Measurements from ENCODE around the gene ITGA1. TPM values are rescaled to one million over a fixed set of nuclear protein-coding genes. Genes with fewer than 3 reads are reported as not detected.
"Not testable (repeated sequence)": the region's sequence is repeated elsewhere in the genome, so short reads cannot be mapped to it uniquely, and the experiment has no call there.

Gene ITGA1
- total RNA-seq, 3 donors from 2014 or later: 26.2 to 49.2 (median 36.6) TPM

DNA sequence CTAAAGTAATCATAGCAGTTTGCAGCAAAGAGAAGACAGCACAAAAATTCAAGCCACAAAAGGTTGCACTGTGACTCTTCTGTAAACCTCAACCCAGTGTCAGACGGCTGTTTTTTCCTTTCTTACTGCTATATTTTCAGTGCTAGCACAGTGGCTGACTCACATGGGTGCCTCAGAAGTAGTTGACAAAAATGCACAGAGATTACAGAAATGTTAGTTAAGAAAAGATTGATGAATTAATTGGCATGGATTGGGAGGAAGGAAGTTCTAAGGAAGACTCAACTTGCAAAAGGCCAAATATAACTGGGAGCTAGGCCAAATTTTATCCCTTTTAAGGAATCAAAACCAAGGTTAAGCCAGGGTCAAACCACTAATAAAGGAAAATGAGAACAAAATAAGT, 43.7 kb upstream of the ITGA1 start:
- no peaks in the 10 kb centered on the region for H3K4me1 ChIP-seq
- intact Hi-C loops (cut with DNase I; ENCODE audit: low total_unique reads): no loop called here
- no peak for DNase-seq (ENCODE audit: low spot score in 2 of 2)
- no peak overlapping the region for H3K4me3 ChIP-seq
- H3K9me3 ChIP-seq: no peaks in the 10 kb centered on the region
- H3K27me3 ChIP-seq: no peaks in the 10 kb centered on the region
- no peak for TF ChIP-seq POLR2A (IDR thresholded peaks at IDR 0.05)
- no peak for TF ChIP-seq POLR2AphosphoS5 (IDR thresholded peaks at IDR 0.05)
- no peak overlapping the region for H3K27ac ChIP-seq
- H3K36me3 ChIP-seq: no peaks in the 10 kb centered on the region

DNA sequence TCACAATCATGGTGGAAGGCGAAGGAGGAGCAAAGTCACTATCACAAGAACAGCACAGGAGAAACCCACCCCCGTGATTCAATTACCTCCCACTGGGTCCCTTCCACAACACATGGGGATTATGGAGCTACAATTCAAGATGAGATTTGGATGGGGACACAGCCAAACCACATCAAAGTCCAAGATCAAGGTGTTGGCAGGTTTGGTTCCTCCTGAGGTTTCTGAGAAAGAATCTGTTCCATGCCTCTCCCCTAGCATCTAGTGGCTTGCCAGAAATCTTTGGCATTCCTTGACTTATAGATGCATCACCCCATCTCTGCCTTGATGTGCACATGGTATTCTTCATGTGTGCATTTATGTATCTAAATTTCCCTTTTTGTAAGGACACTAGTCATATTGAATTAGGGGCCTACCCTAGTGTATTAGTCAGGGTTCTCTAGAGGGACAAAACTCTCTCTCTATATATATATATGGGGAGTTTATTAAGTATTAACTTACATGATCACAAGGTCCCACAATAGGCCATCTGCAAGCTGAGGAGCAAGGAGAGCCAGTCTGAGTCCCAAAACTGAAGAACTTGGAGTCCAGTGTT, 42.8 kb upstream of the ITGA1 start:
- H3K27me3 ChIP-seq; DNase-seq (ENCODE audit: low spot score in 2 of 2); intact Hi-C loops (cut with DNase I; ENCODE audit: low total_unique reads); H3K4me1 ChIP-seq; H3K36me3 ChIP-seq; H3K4me3 ChIP-seq; H3K9me3 ChIP-seq; H3K27ac ChIP-seq: not testable (repeated sequence)

DNA sequence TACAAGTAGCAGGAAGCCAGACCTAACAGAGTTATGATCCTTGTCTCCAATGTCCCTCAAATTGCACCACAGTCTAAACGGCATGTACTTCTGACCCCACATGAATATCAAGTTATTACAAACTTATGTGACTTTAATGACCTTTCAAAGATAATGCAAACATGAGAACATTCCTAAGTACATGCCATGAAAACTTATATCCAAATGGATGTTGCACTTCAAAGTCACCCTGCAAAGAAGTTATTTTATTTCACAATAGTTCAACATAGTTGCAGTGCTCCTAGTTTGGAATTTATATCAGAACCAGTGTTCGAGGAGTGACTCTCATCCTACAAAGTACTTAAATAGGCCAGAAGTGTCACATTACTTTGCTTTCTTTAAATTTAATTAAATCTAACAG, 41.2 kb upstream of the ITGA1 start:
- intact Hi-C loops (cut with DNase I; ENCODE audit: low total_unique reads): no loop called here
- Histone ChIP-seq H3K27me3 (no peaks in the 10 kb centered on the region), H3K27ac (no peak overlapping the region), H3K9me3 (no peaks in the 10 kb centered on the region), H3K4me3 (no peak overlapping the region), H3K36me3 (no peaks in the 10 kb centered on the region), H3K4me1 (no peaks in the 10 kb centered on the region)
- DNase-seq (ENCODE audit: low spot score in 2 of 2): no peak
- no peak for TF ChIP-seq POLR2AphosphoS5 (IDR thresholded peaks at IDR 0.05)
- no peak for TF ChIP-seq POLR2A (IDR thresholded peaks at IDR 0.05)
- TF ChIP-seq, protein P1, sequence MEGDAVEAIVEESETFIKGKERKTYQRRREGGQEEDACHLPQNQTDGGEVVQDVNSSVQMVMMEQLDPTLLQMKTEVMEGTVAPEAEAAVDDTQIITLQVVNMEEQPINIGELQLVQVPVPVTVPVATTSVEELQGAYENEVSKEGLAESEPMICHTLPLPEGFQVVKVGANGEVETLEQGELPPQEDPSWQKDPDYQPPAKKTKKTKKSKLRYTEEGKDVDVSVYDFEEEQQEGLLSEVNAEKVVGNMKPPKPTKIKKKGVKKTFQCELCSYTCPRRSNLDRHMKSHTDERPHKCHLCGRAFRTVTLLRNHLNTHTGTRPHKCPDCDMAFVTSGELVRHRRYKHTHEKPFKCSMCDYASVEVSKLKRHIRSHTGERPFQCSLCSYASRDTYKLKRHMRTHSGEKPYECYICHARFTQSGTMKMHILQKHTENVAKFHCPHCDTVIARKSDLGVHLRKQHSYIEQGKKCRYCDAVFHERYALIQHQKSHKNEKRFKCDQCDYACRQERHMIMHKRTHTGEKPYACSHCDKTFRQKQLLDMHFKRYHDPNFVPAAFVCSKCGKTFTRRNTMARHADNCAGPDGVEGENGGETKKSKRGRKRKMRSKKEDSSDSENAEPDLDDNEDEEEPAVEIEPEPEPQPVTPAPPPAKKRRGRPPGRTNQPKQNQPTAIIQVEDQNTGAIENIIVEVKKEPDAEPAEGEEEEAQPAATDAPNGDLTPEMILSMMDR (IDR thresholded peaks at IDR 0.05): no peak

DNA sequence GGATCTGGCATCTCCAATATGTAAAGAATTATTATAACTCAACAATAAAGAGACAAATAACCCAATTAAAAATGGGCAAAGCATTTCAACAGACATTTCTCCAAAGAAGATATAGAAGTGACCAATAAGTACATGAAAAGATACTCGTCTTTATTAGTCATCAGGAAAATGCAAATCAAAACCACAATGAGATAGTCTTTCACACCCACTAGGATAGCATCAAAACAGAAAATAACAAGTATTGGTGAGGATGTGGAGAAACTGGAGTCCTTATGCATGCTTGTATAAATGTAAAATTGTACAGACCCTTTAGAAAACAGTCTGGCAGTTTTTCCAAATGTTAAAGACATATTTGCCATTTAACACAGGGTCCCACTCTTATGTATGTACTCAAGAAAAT, 39.1 kb upstream of the ITGA1 start:
- Histone ChIP-seq H3K9me3 (no peaks in the 10 kb centered on the region), H3K27ac (no peak overlapping the region), H3K4me3 (no peak overlapping the region), H3K27me3 (no peaks in the 10 kb centered on the region), H3K36me3 (no peaks in the 10 kb centered on the region), H3K4me1 (no peaks in the 10 kb centered on the region)
- no peak for DNase-seq (ENCODE audit: low spot score in 2 of 2)
- TF ChIP-seq, protein P1 (IDR thresholded peaks at IDR 0.05): no peak
- TF ChIP-seq POLR2AphosphoS5 (IDR thresholded peaks at IDR 0.05): no peak
- TF ChIP-seq POLR2A (IDR thresholded peaks at IDR 0.05): no peak
- intact Hi-C loops (cut with DNase I; ENCODE audit: low total_unique reads): no loop called here

DNA sequence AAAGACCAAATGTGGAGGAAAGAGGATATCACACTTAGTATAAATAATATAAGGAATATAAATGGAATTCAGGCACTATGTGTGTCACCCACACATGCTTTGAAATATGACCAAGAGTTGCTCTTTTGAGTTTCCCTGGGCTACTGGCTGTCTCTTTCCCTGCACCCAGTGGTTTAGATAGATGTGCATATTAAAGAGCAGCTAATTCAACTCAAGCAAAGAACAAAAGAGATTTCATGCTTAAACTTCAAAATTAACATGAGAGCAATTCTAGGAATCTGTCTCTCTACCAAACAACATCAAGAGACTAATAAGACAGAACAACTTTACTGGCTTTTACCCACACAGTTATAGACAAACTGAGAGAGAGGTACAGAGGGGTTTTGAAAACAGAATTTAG, 38.0 kb upstream of the ITGA1 start:
- no peak overlapping the region for H3K27ac ChIP-seq
- TF ChIP-seq POLR2A (IDR thresholded peaks at IDR 0.05) (no peak), POLR2AphosphoS5 (IDR thresholded peaks at IDR 0.05) (no peak)
- TF ChIP-seq, protein P1 (IDR thresholded peaks at IDR 0.05): no peak
- H3K4me3 ChIP-seq: no peak overlapping the region
- H3K4me1 ChIP-seq: no peaks in the 10 kb centered on the region
- H3K36me3 ChIP-seq: no peaks in the 10 kb centered on the region
- DNase-seq (ENCODE audit: low spot score in 2 of 2): no peak
- H3K9me3 ChIP-seq: no peaks in the 10 kb centered on the region
- intact Hi-C loops (cut with DNase I; ENCODE audit: low total_unique reads): no loop called here
- no peaks in the 10 kb centered on the region for H3K27me3 ChIP-seq

DNA sequence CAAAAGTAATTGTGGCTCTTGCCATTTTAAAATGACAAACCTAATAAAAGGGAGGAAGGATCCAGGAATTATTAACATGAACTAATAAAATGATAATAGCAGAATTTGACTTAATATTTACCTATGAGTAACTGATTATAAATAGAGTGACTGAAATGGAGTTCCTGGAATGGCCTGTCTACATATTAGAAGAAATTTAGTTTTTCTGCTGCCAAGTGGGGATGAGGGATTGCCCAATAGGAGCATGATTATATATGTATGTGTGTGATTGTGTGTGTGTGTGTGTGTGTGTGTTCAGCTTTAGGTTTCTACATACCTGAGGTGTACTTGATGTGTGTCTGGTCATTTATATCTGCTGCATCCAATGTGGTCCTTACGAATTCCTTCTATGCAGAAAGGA, 36.6 kb upstream of the ITGA1 start:
- Histone ChIP-seq H3K36me3 (no peaks in the 10 kb centered on the region), H3K4me3 (no peak overlapping the region), H3K9me3 (no peaks in the 10 kb centered on the region), H3K27me3 (no peaks in the 10 kb centered on the region), H3K4me1 (no peaks in the 10 kb centered on the region), H3K27ac (no peak overlapping the region)
- no peak for DNase-seq (ENCODE audit: low spot score in 2 of 2)
- intact Hi-C loops (cut with DNase I; ENCODE audit: low total_unique reads): no loop called here
- TF ChIP-seq POLR2AphosphoS5 (IDR thresholded peaks at IDR 0.05): no peak
- TF ChIP-seq POLR2A (IDR thresholded peaks at IDR 0.05): no peak
- TF ChIP-seq, protein P1 (IDR thresholded peaks at IDR 0.05): no peak

Measured in breast epithelium (tissue), 4 donors.